HuH-7 (cell line): ENCODE data around the gene TMEM14C.
A peak's percentile ranks its signal among the peaks of the same experiment; 100 is the strongest.

Experiments used
- DNase-seq: peaks from one replicate; pipeline ENCODE4 v3.0.0; 2011; ENCODE audit warnings: low spot score

The TMEM14C gene

GRCh38 chr6:10722820-10723566 is at the start of gene TMEM14C:
Gene TMEM14C, plus strand, starts transcription at chr6:10723070. Its CDS starts 1,544 bp downstream, at chr6:10724614.
- DNase-seq = peak; percentile 79

DNA sequence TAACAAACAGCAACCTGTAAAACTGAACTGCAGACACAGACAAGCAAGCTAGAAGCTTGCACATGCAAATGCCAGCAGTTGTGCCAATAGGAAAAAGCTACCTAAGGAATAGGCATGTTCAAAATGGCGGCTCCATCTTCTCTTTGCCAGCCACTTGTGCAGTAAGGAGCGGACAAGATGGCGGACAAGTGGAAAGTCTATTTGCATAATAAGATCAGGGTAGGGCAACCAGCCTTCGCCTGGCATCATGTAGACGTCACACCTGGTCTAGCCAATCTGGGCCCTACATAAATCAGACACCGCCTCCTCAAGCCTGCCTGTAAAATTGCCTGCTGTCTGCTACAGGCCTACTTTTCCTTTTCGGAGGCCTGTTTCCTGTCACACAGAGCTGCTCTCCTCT is 46.5 kb upstream of the TMEM14C start:
- no peak for DNase-seq

DNA sequence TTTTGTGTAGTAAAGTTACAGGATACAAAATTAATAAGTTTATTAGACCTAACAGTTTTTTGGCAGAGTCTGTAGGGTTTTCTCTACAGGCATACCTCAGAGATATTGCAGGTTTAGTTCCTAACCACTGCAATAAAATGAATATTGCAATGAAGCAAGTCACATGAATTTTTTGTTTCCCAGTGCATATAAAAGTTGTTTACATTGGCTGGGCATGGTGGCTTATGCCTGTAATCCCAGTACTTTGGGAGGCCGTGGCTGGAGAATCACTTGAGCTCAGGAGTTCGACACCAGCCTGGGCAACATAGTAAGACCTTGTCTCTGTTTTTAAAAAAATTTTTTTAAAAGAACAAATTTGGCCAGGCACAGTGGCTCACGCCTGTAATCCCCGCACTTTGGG is 44.4 kb upstream of the TMEM14C start:
- no peak for DNase-seq

DNA sequence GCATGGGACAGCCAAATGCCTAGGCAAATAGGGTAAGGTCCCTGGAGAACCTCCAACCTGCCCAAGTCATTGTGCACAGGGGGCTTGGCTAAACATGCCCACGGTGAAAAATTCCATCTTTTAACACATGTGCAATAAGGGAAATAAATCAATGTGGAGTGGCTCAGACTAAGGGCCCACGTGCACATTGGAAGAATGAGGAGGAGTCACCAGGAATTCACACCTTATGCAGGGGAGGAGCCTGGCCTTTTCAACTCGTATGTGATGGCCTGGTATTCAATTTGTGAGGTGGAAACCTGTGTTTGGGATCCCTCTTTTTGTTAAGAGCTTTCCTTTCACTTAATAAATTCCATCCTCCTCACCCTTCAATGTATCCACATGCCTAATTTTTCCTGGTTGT is 41.1 kb upstream of the TMEM14C start:
- no peak for DNase-seq

- no peak for DNase-seq
Observed at GRCh38 chr6:10682355-10682988, 40.4 kb upstream of the TMEM14C start.

GRCh38 chr6:10684618-10685017 is 38.3 kb upstream of the TMEM14C start:
- no peak for DNase-seq

GRCh38 chr6:10685092-10685915 is 37.6 kb upstream of the TMEM14C start:
- DNase-seq = no peak

DNA sequence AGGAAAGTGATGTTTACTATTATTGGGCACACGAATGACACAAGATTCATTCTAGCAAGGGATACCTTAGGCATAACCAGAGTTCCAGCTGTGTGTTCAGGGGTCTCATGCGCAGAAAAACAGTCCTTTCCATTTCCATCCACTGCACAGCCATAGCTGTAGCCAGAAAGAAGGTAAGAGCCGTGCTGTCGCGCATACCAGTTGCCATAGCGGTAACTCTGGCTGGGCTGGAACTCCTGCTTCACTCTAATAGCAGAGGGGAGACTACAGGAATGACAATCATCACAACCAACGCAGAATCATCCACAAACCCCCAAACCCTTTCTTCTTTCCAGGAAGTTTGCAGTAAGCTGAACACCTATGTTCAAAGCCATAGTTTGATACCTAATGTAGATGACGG is 36.0 kb upstream of the TMEM14C start:
- DNase-seq = no peak

GRCh38 chr6:10687582-10687981 is 35.3 kb upstream of the TMEM14C start:
- no peak for DNase-seq

DNA sequence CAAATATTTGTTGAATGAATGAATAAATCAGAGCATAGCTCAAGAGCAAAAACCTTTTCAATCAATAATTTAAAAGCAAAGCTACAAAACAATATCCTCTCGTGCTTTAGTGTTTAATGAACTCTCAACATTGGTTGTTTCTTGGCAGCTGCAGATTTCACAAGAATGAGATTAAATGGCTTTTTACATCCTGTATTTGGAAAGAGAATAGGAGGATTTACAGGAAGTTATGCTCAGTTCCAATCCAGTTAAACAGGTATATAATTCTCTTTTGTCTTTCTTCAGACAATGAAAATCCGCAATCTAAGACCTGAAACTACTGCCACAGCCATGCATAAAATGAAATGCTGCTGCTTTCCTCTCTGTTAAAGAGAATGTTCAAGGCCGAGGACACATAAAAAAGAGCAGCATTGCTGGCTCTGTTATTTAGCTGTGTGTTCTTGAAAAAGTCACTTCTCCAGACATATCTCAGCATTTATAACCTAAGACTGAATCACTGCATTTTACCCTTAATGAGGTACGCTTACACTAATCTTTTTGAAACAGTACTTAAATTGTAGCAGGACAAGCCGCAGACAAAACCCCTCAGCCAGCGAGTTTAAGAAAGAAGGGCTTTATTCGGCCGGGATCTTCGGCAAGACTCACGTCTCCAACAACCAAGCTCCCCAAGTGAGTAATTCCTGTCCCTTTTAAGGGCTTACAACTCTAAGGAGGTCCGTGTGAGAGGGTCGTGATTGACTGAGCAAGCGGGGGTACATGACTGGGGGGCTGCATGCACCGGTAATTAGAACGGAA is 32.0 kb upstream of the TMEM14C start:
- no peak for DNase-seq

GRCh38 chr6:10692965-10693538 is 29.8 kb upstream of the TMEM14C start:
- no peak for DNase-seq

GRCh38 chr6:10694302-10695085 is 28.4 kb upstream of the TMEM14C start, which contains the start of the genes C6orf52 and PAK1IP1:
Gene C6orf52, minus strand, starts transcription at chr6:10694616. Its CDS starts 7,066 bp downstream, at chr6:10687550.
Gene PAK1IP1, plus strand, starts transcription at chr6:10694972. Its CDS starts 14 bp downstream, at chr6:10694986.
- peak; percentile 62 for DNase-seq

- no peak for DNase-seq
Observed at GRCh38 chr6:10695086-10695657, 27.7 kb upstream of the TMEM14C start.

GRCh38 chr6:10696655-10697054 is 26.2 kb upstream of the TMEM14C start:
- no peak for DNase-seq

DNA sequence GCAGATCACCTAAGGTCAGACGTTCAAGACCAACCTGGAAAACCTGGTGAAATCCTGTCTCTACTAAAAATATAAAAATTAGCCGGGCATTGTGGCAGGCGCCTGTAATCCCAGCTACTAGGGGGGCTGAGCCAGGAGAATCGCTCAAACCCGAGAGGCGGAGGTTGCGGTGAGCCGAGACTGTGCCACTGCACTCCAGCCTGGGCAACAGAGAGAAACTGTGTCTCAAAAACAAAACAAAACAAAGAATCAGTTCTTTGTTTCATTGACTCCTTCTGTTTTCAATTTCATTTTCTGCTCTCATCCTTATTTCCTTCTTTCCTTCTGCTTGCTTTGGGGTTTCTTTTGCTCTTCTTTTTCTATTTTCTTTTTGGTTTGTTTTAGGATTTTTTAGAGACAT is 8.9 kb upstream of the TMEM14C start:
- no peak for DNase-seq

GRCh38 chr6:10719296-10719963 is 3.4 kb upstream of the TMEM14C start:
- no peak for DNase-seq

DNA sequence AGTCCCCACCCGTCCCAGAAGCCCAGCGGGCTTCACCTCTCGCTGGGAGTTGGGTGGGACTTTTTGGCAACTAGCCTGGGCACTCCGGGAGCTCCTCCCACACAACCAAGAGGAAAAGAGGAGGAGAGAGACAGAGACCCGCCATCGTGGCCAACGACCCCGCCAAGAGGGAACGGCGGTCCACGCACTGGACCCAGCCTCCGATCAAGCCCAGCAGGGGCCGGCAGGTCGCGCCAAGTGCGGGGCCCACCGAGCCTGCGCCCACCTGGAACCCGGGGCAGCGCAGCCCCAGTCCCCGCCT is 3.0 kb upstream of the TMEM14C start:
- DNase-seq = no peak

DNA sequence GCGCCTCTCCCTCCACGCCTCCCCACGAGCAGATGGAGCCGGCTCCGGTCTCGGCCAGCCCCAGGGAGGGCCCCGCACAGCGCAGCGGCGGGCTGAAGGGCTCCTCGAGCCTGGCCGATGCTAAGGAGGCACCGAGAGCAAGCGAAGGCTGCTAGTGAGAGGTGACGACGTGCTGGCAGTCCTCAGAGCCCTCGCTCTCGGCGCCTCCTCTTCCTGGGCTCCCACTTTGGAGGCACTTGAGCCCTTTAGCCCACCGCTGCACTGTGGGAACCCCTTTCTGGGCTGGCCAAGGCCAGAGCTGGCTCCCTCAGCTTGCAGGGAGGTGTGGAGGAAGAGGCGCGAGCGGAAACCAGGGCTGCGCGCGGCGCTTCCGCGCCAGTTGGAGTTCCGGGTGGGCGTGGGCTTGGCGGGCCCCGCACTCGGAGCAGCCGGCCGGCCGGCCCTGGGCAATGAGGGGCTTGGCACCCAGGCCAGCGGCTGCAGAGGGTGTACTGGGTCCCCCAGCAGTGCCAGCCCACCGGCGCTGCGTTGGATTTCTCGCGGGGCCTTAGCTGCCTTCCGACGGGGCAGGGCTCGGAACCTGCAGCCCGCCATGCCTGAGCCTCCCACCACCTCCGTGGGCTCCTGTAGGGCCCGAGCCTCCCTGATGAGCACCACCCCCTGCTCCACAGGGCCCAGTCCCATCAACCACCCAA is 2.5 kb upstream of the TMEM14C start:
- DNase-seq = no peak
